Smooth muscle cell (in vitro differentiated cells): ENCODE measurements around the gene USP13. TPM values are rescaled to one million over a fixed set of nuclear protein-coding genes. Genes with fewer than 3 reads are reported as not detected.

ENCODE experiments used
- DNase-seq: peaks from one replicate; lab custom pipeline; 2025; ENCODE audit not compliant: unreplicated experiment; lab: John Stamatoyannopoulos, UW
- H2AFZ ChIP-seq: fragments of 200-600 bp; sonication (generic); 2 replicates; pipeline ENCODE4 v1.6.0; 2016; ENCODE audit warnings: antibody characterized with exemption, low read depth, mild to moderate bottlenecking
- H3F3A ChIP-seq: fragments of 200-600 bp; sonication (generic); 2 replicates; pipeline ENCODE4 v1.6.0; 2017; ENCODE audit warnings: antibody characterized with exemption, low read depth
- H3K27ac ChIP-seq: fragments of 200-600 bp; sonication (generic); 2 replicates; pipeline ENCODE4 v1.5.1; 2016; ENCODE audit warnings: low read depth, mild to moderate bottlenecking
- H3K27me3 ChIP-seq: fragments of 200-600 bp; sonication (generic); 2 replicates; pipeline ENCODE4 v1.6.1; 2016; ENCODE audit warnings: low read depth, mild to moderate bottlenecking
- H3K36me3 ChIP-seq: fragments of 200-600 bp; sonication (generic); 2 replicates; pipeline ENCODE4 v1.5.1; 2016; ENCODE audit warnings: low read depth
- H3K4me1 ChIP-seq: fragments of 200-600 bp; sonication (generic); 2 replicates; pipeline ENCODE4 v1.5.1; 2016; ENCODE audit warnings: low read depth
- H3K4me2 ChIP-seq: fragments of 200-600 bp; sonication (generic); 2 replicates; pipeline ENCODE4 v1.6.0; 2016; ENCODE audit warnings: mild to moderate bottlenecking
- H3K4me3 ChIP-seq: fragments of 200-600 bp; sonication (generic); 2 replicates; pipeline ENCODE4 v1.5.1; 2016; ENCODE audit warnings: mild to moderate bottlenecking
- H3K79me2 ChIP-seq: fragments of 200-600 bp; sonication (generic); 2 replicates; pipeline ENCODE4 v1.6.0; 2016; ENCODE audit warnings: low read depth, mild to moderate bottlenecking
- H3K9ac ChIP-seq: fragments of 200-600 bp; sonication (generic); 2 replicates; pipeline ENCODE4 v1.6.0; 2016; ENCODE audit warnings: low read depth
- H3K9me3 ChIP-seq: fragments of 200-600 bp; sonication (generic); replicated peaks from 2 replicates; pipeline ENCODE4 v1.5.1; 2016; ENCODE audit warnings: low read depth
- H4K20me1 ChIP-seq: fragments of 200-600 bp; sonication (generic); 2 replicates; pipeline ENCODE4 v1.6.0; 2016; ENCODE audit warnings: low read depth
- WGBS: methylation state at CpG from one replicate; pipeline ENCODE4 v1.1.7; 2016; ENCODE audit warnings: low lambda C conversion rate; 5-methylcytosine and 5-hydroxymethylcytosine counted together
- polyA plus RNA-seq: library from polyadenylated mRNA; unstranded; fragments of >200 nt; fragmentation: Nextera tagmentation; extraction: Ambion mirVana; gene quantifications from 2 replicates; pipeline ENCODE4 v1.2.1, GENCODE V29; 2016
- total RNA-seq: library from RNA; depleted of rRNA; stranded (reverse); fragments of >200 nt; gene quantifications from 2 replicates; pipeline ENCODE4 v1.2.3, GENCODE V29; 2014
- TF ChIP-seq, protein P1 (sequence below): fragments of 200-600 bp; sonication (generic); IDR thresholded peaks from 2 replicates; pipeline ENCODE4 v1.5.1; 2017; ENCODE audit warnings: borderline replicate concordance, mild to moderate bottlenecking, antibody characterized with exemption; ENCODE audit not compliant: insufficient read depth, poor library complexity, severe bottlenecking

The USP13 gene
- total and polyA plus RNA-seq, 2 experiments from 2014 or later: 2.0 to 3.2 TPM

DNA sequence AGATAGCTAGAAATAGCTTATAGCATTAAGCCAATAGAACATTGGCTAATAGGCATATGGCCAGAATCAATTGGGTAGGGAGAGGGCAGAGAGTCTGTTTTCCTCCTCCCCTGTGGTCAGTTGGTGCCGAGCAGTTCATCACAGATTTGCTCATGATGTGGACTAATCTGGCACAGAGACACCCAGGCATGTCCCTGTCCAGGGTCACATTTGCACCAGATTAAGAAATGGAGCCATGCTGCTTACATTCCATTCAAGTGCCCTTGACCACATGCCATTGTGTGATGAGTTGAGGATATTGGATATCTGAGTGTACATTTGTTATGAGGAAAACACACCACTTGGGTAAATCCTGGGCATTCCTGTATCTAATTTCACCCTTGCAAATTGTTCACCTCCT, 53.4 kb downstream of the USP13 start:
- no peaks in the 10 kb centered on the region for H3K36me3 ChIP-seq
- no peak overlapping the region for H3K4me3 ChIP-seq
- no peak overlapping the region for H2AFZ ChIP-seq
- no peak overlapping the region for H3K27ac ChIP-seq
- no peak overlapping the region for H3K9ac ChIP-seq
- no peaks in the 10 kb centered on the region for H4K20me1 ChIP-seq
- WGBS: 90% methylated on average over 1 of the region's 1 CpG
- no peaks in the 10 kb centered on the region for H3K9me3 ChIP-seq
- TF ChIP-seq, protein P1, sequence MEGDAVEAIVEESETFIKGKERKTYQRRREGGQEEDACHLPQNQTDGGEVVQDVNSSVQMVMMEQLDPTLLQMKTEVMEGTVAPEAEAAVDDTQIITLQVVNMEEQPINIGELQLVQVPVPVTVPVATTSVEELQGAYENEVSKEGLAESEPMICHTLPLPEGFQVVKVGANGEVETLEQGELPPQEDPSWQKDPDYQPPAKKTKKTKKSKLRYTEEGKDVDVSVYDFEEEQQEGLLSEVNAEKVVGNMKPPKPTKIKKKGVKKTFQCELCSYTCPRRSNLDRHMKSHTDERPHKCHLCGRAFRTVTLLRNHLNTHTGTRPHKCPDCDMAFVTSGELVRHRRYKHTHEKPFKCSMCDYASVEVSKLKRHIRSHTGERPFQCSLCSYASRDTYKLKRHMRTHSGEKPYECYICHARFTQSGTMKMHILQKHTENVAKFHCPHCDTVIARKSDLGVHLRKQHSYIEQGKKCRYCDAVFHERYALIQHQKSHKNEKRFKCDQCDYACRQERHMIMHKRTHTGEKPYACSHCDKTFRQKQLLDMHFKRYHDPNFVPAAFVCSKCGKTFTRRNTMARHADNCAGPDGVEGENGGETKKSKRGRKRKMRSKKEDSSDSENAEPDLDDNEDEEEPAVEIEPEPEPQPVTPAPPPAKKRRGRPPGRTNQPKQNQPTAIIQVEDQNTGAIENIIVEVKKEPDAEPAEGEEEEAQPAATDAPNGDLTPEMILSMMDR: no peak
- H3K79me2 ChIP-seq: no peaks in the 10 kb centered on the region
- H3K4me2 ChIP-seq: no peak overlapping the region
- H3F3A ChIP-seq: no peaks in the 10 kb centered on the region
- H3K27me3 ChIP-seq: no peaks in the 10 kb centered on the region
- H3K4me1 ChIP-seq: peaks cover 22% of the 10 kb centered on the region
- DNase-seq: no peak

DNA sequence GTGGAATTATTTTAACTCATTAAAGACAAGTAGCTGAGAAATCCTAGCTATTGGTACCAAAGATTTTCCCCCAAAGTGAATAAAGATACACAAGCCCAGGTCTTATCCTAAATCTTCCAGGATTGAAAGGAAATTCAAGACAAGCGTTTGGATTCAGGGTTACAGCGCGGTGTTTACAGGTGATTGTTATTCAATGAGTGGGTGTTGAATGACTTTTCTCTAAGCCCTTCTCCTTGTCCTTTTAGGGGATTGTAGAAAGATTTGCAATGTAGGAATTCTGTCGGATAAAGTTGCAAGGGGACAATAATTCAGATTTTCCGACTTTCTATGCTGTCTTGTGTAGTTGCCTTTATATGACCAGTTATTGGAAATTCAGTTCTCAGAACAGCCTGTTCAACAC, 57.2 kb downstream of the USP13 start:
- Histone ChIP-seq H3K4me3 (no peak overlapping the region), H3F3A (no peaks in the 10 kb centered on the region), H4K20me1 (no peaks in the 10 kb centered on the region), H2AFZ (no peak overlapping the region), H3K79me2 (no peaks in the 10 kb centered on the region), H3K9me3 (no peaks in the 10 kb centered on the region), H3K9ac (no peak overlapping the region), H3K4me2 (no peak overlapping the region), H3K36me3 (no peaks in the 10 kb centered on the region), H3K27ac (no peak overlapping the region), H3K27me3 (no peaks in the 10 kb centered on the region), H3K4me1 (peaks cover 17% of the 10 kb centered on the region)
- TF ChIP-seq, protein P1: no peak
- WGBS: 68% methylated on average over 5 of the region's 5 CpGs
- DNase-seq: no peak

- TF ChIP-seq, protein P1: no peak
- WGBS: 90% methylated on average over 6 of the region's 6 CpGs
- Histone ChIP-seq H3K36me3 (no peaks in the 10 kb centered on the region), H3K27ac (no peak overlapping the region), H3K4me1 (peaks cover 17% of the 10 kb centered on the region), H3K9me3 (no peaks in the 10 kb centered on the region), H4K20me1 (no peaks in the 10 kb centered on the region), H3K9ac (no peak overlapping the region), H3K4me2 (no peak overlapping the region), H3K4me3 (no peak overlapping the region), H3K79me2 (no peaks in the 10 kb centered on the region), H2AFZ (no peak overlapping the region), H3F3A (no peaks in the 10 kb centered on the region), H3K27me3 (no peaks in the 10 kb centered on the region)
- no peak for DNase-seq
These were observed 60.8 kb downstream of the USP13 start for GRCh38 chr3:179713643-179714090.

DNA sequence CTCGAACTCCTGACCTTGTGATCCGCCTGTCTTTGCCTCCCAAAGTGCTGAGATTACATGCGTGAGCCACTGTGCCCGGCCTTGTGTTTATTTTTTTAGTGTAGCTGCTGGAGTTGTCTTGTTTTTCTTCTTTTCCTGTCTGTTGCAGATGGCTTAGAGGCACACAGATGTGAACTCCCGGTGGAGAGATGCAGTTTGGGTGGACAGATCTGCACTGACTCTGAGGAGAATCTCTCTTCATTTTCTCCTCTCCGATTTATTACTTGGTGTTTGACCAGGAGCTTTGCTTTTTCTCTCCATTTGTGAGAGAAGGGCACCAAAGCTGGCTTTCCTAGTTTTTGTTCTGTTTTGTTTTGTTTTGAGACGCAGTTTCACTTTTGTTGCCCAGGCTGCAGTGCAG, 62.7 kb downstream of the USP13 start:
- Histone ChIP-seq H3K27me3 (no peaks in the 10 kb centered on the region), H3K4me1 (no peaks in the 10 kb centered on the region), H3K79me2 (no peaks in the 10 kb centered on the region), H3F3A (no peaks in the 10 kb centered on the region), H3K4me3 (no peak overlapping the region), H3K27ac (no peak overlapping the region), H3K9ac (no peak overlapping the region), H3K4me2 (no peak overlapping the region), H2AFZ (no peak overlapping the region), H3K9me3 (no peaks in the 10 kb centered on the region), H4K20me1 (no peaks in the 10 kb centered on the region), H3K36me3 (no peaks in the 10 kb centered on the region)
- WGBS: 98% methylated on average over 7 of the region's 7 CpGs
- TF ChIP-seq, protein P1: no peak
- DNase-seq: no peak
